Right lung (tissue), 5 donors: ENCODE measurements around the gene TLE3. TPM values are rescaled to one million over a fixed set of nuclear protein-coding genes. Genes with fewer than 3 reads are reported as not detected.
A peak's percentile ranks its signal among the peaks of the same experiment; 100 is the strongest.

Experiments used
- DNase-seq, 2 donors: peaks; one replicate each; pipeline ENCODE4 v3.0.0-alpha.2; 2013
- polyA plus RNA-seq, 5 donors: library from polyadenylated mRNA; unstranded; fragments of 120-200 nt; gene quantifications; one replicate each; pipeline versions ENCODE4 v1.2.1 to v1.2.3, GENCODE V29; 2013; ENCODE audit warnings: inconsistent platforms in 1 of 5, low replicate concordance in 1 of 5; ENCODE audit not compliant: insufficient read length in 5 of 5, insufficient read depth in 1 of 5

TLE3 gene
- polyA plus RNA-seq, 5 donors = 42.2 to 74.0 (median 49.7) TPM

DNA sequence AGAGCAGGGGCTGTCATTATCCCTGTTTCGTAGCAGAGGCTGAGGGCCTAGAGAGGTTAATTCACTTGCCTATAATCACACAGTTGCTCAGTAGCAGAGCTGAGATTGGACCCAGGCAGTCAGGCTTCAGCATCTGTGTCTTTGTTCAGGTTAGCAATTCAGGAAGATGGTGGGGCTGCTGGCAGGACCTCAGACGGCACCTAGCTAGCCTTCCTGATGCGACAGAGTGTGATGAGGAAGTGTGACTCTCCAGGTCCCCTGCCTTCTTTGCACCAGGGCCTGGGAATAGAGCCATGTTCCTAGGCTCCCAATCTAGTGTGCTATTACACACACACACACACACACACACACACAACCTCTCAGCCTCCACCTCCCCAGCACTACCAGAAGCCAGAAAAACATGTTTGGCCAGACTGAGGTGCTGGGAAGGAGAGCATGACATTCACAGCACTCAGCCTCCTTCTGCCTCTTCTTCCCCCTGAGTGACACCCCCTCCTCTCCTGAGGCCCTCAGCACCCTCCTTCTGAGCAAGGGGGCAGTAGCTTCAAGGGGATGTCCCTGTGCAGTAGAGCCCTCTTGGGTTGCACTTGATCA, 88.9 kb downstream of the TLE3 start:
- DNase-seq = no peak

GRCh38 chr15:70006259-70007147, 91.2 kb downstream of the TLE3 start:
- DNase-seq = no peak

- no peak for DNase-seq
Observed at GRCh38 chr15:70004826-70005225, 92.9 kb downstream of the TLE3 start.

GRCh38 chr15:70002897-70003296, 94.8 kb downstream of the TLE3 start:
- no peak for DNase-seq

GRCh38 chr15:70001859-70002258, 95.9 kb downstream of the TLE3 start:
- DNase-seq = no peak

DNA sequence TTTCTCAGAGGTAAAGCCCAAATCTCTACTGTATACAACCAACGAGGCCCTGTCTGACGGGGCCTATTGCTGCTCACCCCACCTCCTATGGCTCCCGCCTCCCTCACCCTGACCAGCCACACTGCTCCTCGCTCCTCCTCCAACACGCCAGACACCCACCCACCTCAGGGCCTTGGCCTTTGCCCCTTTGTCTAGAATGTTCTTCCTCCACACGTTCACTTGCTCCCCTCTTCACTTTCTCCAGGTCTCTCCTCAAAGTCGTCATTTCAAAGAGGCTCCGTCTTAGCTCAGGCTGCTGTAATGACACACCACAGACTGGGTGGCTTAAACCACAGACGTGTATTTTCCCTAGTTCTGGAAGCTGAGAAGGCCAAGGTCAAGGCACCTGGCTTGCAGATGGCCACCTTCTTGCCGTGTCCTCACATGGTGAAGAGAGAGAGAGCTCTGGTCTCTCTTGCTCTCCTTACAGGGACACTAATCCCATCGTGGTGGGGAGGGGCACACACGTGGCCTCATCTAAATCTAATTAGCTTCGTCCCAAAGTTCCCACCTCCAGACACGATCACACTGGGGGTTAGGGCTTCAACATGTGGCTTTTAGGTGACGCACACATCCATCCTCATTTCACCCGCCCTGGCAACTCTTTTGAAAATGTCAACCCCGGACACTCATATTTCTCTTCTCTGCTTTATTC, 98.2 kb downstream of the TLE3 start:
- no peak for DNase-seq

- DNase-seq = no peak
Observed at GRCh38 chr15:69998541-69999391, 99.0 kb downstream of the TLE3 start.

- peak; percentile 59 to 60 for DNase-seq
Observed at GRCh38 chr15:69997813-69998212, 99.9 kb downstream of the TLE3 start.
